ENCODE data around the gene OXCT2.
A peak's percentile ranks its signal among the peaks of the same experiment; 100 is the strongest.

Gene OXCT2

GRCh38 chr1:39762550-39763540 is 8.3 kb downstream of the OXCT2 start:
- no peak for DNase-seq (ENCODE audit: low spot score)

DNA sequence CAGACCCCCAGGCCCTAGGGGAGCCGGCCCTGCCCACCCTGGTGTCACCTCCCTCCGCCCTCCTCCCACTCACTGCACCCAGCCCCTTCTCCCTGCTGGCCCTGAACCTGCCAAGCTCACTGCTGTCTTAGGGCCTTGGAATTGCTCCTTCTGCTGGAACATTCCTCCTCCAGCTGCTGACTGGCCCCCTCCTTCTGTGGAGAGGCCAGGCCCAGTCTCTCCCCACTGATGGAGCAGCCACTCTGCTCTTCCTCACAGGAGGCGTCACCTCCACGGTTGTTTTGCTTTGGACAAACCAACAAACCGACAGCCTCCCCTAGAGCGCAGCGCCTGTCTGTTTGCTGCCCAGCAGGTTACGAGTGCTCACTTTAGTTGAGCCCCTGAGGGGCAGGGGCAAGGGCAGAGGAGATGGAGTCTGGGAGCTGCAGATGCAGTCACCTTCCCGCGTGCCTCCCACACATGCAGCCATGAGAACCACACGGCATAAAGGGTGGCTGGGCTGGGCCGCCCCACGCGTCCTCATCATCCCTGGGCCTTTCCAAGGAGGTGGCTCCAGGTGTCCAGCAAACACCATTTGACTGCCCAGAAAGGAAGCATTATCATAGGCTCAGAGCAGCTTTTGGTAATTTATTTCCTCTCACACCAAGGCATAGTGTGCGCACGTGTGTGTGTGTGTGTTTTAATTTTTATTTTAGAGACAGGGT is 9.4 kb downstream of the OXCT2 start:
- no peak for DNase-seq (ENCODE audit: low spot score)

DNA sequence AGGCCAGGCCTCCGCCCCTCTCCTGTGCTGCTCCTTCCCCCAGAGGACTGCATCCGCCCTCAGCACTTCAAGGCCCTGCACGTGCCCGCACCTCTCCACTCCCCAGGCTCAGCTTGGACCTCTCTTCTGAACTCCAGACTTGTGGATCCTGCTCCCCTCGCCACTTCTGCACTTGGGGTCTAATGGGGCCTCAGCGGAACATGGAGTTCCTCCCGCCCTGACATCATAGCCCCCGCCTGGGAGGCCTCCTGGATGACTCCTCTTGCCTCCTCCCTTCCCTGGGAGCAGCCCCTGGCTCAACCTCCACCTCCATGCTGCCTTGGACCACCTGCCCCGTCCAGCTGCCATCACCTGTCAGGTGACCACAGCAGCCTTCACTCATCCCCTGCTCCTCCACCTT is 10.1 kb downstream of the OXCT2 start:
- no peak for DNase-seq (ENCODE audit: low spot score)

DNA sequence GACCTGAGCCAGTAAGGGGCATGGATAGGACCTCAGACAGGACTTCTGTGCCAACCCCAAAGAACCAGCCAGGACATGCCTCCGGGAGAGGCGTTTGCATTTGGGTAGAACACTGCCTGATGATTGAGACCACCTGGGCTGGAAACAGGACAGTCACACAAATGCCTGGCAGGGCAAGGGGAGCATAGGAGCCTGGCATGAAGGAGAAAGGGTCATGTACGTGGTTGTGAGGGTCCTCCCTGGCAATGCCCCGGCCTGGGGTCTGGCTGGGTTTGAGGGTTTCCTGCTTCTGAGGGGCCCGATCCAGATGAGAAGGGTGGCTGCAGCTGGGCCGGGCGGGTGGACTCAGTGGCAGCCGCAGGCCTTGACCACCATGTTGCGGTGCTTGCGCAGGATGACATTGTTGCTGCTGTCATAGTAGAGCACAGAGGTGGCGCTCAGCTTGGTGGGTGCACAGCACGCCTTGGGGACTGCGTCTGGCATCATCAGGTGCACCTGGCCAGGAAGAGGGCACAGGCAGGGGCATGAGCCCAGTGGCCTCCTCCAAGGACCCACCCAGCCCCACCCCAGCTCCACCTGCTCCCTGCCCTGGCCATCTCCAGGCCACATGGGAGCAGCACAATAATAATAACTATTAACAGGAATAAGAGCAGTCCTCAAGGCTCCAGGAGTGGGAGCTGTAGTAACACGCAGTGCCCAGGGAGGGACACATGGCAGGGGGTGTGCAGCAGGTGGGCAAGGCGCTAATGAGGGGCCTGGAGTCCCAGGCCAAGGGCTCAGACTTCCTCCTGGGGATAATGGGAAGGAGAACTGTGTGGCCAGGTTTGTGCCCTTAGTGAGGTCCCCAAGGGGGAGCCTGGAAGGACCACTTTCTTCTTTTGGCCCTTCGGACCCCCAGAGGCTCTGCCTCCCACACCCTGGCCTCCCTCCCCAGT is 10.8 kb downstream of the OXCT2 start:
- no peak for DNase-seq (ENCODE audit: low spot score)

- no peak for DNase-seq (ENCODE audit: low spot score)
Measured at GRCh38 chr1:39759436-39759726, 11.8 kb downstream of the OXCT2 start.

DNA sequence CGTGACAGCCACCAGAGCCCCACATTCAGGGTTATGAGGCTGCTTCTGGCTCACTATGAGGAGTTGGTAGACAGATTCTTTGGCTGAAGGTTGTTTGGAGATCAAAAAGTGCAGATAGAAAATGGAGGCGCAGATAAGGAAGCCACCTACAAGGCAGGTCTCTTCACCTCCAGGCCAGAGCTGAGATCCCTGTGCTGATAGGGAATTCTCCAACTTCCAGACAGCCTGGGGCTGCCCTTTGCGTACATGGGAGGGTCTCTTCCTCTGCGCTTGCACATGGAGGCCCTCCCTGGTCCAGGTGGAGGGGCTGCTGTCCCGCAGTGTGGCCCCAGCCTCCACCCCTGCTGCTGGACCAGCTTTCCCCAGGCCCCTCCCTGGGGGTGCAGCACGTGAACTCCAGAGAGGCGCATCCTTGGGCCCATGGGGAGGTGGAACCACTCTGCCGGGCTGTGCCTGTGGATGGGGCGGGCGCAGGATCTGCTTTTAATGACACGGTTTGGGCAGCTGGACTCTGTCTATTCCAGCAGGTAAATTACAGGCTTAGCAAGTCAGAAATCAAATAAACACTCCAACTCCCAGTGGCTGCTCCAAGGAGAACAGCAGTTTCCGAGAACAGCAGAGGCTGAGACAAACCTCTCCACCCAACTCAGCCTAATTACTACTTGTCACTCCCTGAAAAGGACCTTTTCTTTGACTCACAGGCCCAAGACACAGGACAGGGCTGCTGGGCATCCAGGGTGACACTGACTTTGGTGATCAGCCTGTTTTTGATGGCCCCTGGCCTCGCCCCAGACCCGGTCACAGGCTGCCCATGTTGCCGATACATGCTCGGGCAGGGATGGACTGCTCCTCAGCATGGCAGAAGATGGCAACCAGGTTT is 12.4 kb downstream of the OXCT2 start:
- DNase-seq (ENCODE audit: low spot score), result no peak

DNA sequence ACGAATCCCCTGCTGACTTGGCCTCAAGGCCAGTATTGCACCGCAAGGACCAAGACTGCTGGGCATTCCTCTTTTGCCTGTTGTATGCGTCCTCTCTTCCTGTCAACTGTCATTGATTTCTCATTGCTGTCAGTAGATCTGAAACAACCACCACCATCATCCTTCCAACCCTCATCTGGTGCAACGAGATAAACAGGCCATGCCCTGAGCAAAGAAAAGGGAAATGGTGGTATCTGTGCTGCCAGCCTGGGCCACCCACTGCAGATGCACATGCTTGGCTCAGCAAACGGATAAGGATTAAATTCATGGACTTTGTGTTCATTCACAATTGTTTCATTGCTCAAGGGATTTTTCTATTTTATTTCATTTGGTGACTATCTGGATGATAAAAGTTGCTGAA is 13.6 kb downstream of the OXCT2 start:
- no peak for DNase-seq (ENCODE audit: low spot score)

- DNase-seq (ENCODE audit: low spot score), result no peak
Measured at GRCh38 chr1:39755965-39756659, 15.0 kb downstream of the OXCT2 start.

GRCh38 chr1:39754906-39755504 is 16.1 kb downstream of the OXCT2 start:
- DNase-seq (ENCODE audit: low spot score), result no peak

GRCh38 chr1:39754026-39754570 is 17.1 kb downstream of the OXCT2 start:
- DNase-seq (ENCODE audit: low spot score), result no peak

DNA sequence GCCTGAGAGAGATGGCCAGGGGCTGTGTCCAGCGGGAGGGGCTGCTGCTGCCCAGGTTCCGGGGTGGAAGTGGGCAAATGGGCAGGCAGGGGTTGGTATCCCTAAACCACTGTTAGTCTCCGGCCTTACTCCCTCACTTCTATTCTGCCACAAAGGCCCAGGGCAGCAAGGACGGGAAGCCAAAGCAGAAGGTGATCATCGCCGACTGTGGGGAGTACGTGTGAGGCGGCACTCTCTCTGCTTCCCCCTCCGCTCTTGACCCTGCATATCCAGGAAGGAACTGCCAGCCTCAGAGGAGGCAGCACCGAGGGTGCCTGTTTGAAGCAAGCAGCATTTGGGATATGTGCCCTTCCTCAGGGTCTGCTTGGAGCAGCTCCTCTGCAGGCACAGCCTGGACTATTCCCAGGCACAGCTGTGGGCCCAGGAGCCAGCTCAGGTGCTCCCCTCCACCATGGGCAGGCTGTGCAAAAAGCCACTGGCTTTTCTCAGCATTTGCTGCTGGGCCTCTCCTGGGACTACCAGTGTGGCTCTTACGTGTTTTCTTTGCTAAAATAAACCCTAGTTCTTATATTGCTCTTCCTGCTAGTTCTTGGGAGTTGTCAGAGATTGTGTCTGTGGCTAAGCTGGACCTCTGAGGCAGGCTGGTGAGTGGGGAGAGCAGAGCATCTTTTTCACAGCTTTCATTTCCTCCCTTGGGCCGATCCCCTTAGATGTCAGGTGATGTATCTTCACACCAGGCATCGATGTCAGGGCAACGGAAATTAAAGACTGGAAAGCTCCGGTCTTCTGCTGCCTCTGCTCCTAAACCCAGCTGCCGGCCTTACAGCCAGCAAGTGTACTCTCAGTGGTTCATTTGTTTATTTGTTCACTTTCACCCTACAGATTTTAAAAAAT is 17.8 kb downstream of the OXCT2 start:
- no peak for DNase-seq (ENCODE audit: low spot score)

GRCh38 chr1:39752703-39753102 is 18.4 kb downstream of the OXCT2 start:
- no peak for DNase-seq (ENCODE audit: low spot score)

- DNase-seq (ENCODE audit: low spot score), result no peak
Measured at GRCh38 chr1:39751595-39751994, 19.6 kb downstream of the OXCT2 start.

GRCh38 chr1:39745016-39745670 is 26.0 kb downstream of the OXCT2 start:
- no peak for DNase-seq (ENCODE audit: low spot score)

DNA sequence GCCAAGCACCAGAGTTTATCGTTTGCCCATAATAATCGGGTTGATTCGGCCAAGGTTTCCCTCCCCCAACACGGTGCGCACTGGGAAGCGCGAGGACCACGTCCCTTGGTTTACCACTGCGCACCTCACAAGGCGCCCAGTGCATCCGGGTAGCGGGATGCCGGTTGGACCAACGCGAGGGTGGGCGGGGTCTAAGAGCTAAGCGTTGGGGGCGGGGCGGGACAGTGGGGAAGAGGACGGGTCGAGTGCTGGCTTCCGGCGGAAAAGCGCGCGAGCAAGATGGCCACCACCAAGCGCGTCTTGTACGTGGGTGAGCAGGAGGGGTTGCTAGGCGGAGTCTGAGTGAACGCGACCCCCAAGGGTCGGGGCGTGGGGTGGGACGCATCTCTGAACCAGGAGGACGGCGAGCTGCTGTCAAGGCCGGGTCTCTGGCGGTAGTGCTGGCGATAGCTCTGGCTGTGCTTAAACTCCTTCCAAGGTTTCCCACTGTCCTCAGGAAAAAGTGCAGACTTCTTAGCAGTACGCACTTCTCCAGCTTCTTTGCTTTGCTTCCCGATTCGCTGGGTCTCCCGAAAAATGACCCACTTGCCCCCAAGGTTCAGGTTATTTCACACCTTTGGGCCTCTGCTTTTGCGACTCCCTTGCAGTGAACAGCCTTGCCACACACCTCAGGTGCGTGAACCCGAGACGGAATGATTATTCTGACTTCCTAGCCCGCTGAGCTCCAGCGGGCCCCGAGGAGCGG is 32.4 kb downstream of the OXCT2 start, which contains the start of gene PPIE:
TSS of gene PPIE (plus strand) at position 261 of the 745 bp plus-strand sequence. CDS start at position 280, 19 bp downstream.
- DNase-seq (ENCODE audit: low spot score), result peak; percentile 90

- no peak for DNase-seq (ENCODE audit: low spot score)
Measured at GRCh38 chr1:39737546-39738169, 33.5 kb downstream of the OXCT2 start.

DNA sequence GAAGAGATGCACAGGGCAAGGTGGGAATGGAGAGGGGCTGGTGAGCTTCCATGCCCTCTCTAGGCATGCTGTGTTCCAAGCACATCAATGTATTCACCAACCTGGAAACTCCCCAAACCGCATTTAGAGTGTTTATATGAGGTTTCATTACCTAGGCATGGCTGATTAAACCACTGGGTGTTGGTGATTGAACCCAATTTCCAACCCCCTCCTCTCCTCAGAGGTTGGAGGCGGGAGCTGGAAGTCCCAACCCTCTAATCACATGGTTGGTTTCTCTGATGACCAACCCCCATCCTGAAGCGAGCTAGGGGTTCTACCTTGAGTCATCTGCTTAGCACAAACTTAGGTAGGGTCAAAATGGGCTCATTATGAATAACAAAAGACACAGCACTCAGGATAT is 35.4 kb downstream of the OXCT2 start:
- DNase-seq (ENCODE audit: low spot score), result no peak

All from NAMALWA (cell line).